ENCODE data around the gene NISCH. TPM values are rescaled to one million over a fixed set of nuclear protein-coding genes. Genes with fewer than 3 reads are reported as not detected.

NISCH gene
- total RNA-seq, 1 experiment from 2014 or later, result 48.6 TPM

DNA sequence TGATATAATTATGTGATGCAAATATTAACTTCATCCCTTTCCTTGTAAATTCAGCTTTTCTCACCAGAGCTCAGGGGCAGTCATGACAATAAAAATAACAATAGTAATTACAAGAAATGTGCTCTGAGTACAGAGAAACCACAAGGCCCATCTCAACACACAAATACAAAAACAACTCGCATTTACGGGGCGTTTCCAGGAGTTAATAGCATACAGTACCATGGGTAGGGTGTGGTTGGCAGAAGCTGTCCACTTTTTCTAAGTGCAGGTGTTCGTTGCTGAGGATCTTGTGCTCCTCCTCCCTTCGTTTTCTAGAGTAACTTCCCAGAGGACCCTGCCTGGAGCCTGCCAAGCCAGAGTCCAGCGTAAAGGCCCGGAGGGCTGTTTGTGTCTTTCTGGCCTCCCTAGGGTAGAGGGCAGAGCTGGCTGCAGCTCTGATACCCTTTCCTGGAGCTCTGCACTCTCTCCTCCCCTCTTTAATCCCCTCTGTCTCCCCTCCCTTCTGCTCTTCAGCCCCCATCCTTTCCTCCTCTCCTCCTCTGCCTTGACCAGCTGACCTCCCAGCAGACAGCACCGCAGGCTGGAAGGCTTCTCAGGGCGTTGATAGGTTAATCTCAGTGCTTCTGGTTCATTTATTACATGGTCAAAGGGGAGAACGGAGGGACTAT is 21.9 kb upstream of the NISCH start:
- BruUV-seq (replicated peaks), result no TSS peak
- TF ChIP-seq, protein P1, sequence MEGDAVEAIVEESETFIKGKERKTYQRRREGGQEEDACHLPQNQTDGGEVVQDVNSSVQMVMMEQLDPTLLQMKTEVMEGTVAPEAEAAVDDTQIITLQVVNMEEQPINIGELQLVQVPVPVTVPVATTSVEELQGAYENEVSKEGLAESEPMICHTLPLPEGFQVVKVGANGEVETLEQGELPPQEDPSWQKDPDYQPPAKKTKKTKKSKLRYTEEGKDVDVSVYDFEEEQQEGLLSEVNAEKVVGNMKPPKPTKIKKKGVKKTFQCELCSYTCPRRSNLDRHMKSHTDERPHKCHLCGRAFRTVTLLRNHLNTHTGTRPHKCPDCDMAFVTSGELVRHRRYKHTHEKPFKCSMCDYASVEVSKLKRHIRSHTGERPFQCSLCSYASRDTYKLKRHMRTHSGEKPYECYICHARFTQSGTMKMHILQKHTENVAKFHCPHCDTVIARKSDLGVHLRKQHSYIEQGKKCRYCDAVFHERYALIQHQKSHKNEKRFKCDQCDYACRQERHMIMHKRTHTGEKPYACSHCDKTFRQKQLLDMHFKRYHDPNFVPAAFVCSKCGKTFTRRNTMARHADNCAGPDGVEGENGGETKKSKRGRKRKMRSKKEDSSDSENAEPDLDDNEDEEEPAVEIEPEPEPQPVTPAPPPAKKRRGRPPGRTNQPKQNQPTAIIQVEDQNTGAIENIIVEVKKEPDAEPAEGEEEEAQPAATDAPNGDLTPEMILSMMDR (conservative IDR thresholded peaks at IDR 0.05; ENCODE audit: low read depth, low read length), result no peak
- no peak for TF ChIP-seq EZH2 (IDR thresholded peaks at IDR 0.05; ENCODE audit: borderline replicate concordance, low read depth, low read length, poor library complexity, severe bottlenecking)
- no peak for DNase-seq (ENCODE audit: low spot score)
- ChIA-PET CTCF (no interaction called here), POLR2A (ENCODE audit: low non-redundant PET) (interaction anchor here (0.6 to 0.7 kb wide), 2 partner anchors 24 to 458 kb away, joined by 3 to 6 read pairs; no protein-coding TSS in a partner anchor)
- intact Hi-C loops (cut with micrococcal nuclease; ENCODE audit: unreplicated experiment), result no loop called here
- Histone ChIP-seq H3K27ac (ENCODE audit: low read depth, low read length, poor library complexity, severe bottlenecking) (no peak overlapping the region), H3K9me3 (ENCODE audit: low read depth, low read length, poor library complexity, severe bottlenecking) (no peaks in the 10 kb centered on the region), H3K4me3 (ENCODE audit: low read depth, low read length, poor library complexity, severe bottlenecking) (no peak overlapping the region), H3K27me3 (replicated peaks; ENCODE audit: insufficient read depth, low read depth, low read length, poor library complexity) (no peaks in the 10 kb centered on the region), H3K36me3 (ENCODE audit: insufficient read depth, low read length, poor library complexity, severe bottlenecking) (no peaks in the 10 kb centered on the region), H3K4me1 (ENCODE audit: insufficient read depth, low read length, poor library complexity, severe bottlenecking) (no peaks in the 10 kb centered on the region)

DNA sequence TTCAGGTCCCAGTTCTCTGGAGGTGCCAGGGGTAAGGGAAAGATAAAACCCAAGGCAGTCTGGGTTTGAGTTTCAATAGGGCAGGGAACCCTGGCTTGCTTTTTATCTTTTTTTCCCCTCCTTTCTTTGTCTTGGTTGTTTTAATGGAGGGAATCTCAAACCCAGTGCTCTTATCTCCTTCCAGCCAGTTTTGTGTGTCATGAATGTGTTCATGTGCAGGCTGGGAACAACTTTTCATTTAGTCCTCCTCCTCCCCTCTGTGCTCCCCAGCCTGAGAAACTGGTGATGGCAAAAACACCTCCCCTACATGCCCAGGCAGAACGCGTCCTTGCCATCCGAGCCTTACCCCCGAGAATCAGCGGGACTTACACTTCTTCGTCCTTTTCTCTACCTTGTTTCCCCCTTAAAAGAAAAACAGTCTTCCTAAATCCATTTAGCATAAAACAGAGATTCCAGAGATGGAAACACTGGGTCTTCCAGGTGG is 21.4 kb upstream of the NISCH start:
- TF ChIP-seq EZH2 (IDR thresholded peaks at IDR 0.05; ENCODE audit: borderline replicate concordance, low read depth, low read length, poor library complexity, severe bottlenecking), result no peak
- TF ChIP-seq, protein P1 (conservative IDR thresholded peaks at IDR 0.05; ENCODE audit: low read depth, low read length), result no peak
- no peaks in the 10 kb centered on the region for H3K9me3 ChIP-seq (ENCODE audit: low read depth, low read length, poor library complexity, severe bottlenecking)
- intact Hi-C loops (cut with micrococcal nuclease; ENCODE audit: unreplicated experiment), result no loop called here
- no peaks in the 10 kb centered on the region for H3K4me1 ChIP-seq (ENCODE audit: insufficient read depth, low read length, poor library complexity, severe bottlenecking)
- H3K27ac ChIP-seq (ENCODE audit: low read depth, low read length, poor library complexity, severe bottlenecking), result no peak overlapping the region
- no peak overlapping the region for H3K4me3 ChIP-seq (ENCODE audit: low read depth, low read length, poor library complexity, severe bottlenecking)
- no TSS peak for BruUV-seq (replicated peaks)
- no peak for DNase-seq (ENCODE audit: low spot score)
- ChIA-PET CTCF (no interaction called here), POLR2A (ENCODE audit: low non-redundant PET) (no interaction called here)
- no peaks in the 10 kb centered on the region for H3K36me3 ChIP-seq (ENCODE audit: insufficient read depth, low read length, poor library complexity, severe bottlenecking)
- H3K27me3 ChIP-seq (replicated peaks; ENCODE audit: insufficient read depth, low read depth, low read length, poor library complexity), result no peaks in the 10 kb centered on the region

DNA sequence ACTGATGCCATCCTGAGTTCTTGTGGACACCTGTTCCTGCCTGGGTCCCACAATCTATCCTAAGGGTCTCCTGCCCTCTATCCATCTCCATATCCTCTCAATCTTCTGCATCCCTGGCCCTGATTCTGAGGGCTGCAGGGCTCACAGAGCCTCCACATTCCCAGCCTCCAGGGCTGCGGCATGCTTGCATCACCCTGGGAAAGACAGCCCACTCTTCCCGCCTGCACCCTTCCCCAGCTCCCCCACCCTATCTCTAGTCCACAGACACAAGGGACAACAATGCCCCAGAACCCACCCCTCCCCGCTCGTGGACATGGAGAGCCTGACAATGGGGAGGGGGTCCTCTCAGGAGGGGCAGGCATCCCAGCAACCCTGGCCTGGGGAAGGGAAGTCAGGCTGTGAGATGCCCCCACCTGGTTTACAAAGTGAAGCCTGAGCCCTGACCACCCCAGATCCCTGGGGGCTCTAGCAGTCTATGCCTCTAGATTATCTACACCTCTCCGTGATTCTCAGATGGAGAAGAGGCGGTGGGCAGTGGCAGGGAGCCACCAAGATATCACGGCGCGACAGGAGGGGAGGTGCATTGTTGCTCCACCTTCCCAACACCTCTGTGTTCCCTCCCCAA is 20.8 kb upstream of the NISCH start:
- H3K36me3 ChIP-seq (ENCODE audit: insufficient read depth, low read length, poor library complexity, severe bottlenecking), result no peaks in the 10 kb centered on the region
- intact Hi-C loops (cut with micrococcal nuclease; ENCODE audit: unreplicated experiment), result no loop called here
- ChIA-PET POLR2A (ENCODE audit: low non-redundant PET) (no interaction called here), CTCF (no interaction called here)
- H3K9me3 ChIP-seq (ENCODE audit: low read depth, low read length, poor library complexity, severe bottlenecking), result no peaks in the 10 kb centered on the region
- no TSS peak for BruUV-seq (replicated peaks)
- H3K27me3 ChIP-seq (replicated peaks; ENCODE audit: insufficient read depth, low read depth, low read length, poor library complexity), result no peaks in the 10 kb centered on the region
- no peak overlapping the region for H3K4me3 ChIP-seq (ENCODE audit: low read depth, low read length, poor library complexity, severe bottlenecking)
- H3K4me1 ChIP-seq (ENCODE audit: insufficient read depth, low read length, poor library complexity, severe bottlenecking), result no peaks in the 10 kb centered on the region
- H3K27ac ChIP-seq (ENCODE audit: low read depth, low read length, poor library complexity, severe bottlenecking), result no peak overlapping the region
- TF ChIP-seq, protein P1 (conservative IDR thresholded peaks at IDR 0.05; ENCODE audit: low read depth, low read length), result no peak
- no peak for TF ChIP-seq EZH2 (IDR thresholded peaks at IDR 0.05; ENCODE audit: borderline replicate concordance, low read depth, low read length, poor library complexity, severe bottlenecking)
- no peak for DNase-seq (ENCODE audit: low spot score)
